D721Med (cell line): ENCODE measurements around the gene CCDC12.

ENCODE experiments used
- DNase-seq: peaks from one replicate; pipeline ENCODE4 v3.0.0; 2011; ENCODE audit warnings: low spot score; ENCODE audit not compliant: insufficient read length
- FAIRE-seq: peaks from 2 replicates; lab custom pipeline; 2011; peaks lifted over from hg19 to GRCh38; lab: Jason Lieb, UNC
- CTCF ChIP-seq: IDR thresholded peaks from 2 replicates; pipeline ENCODE4 v1.5.1; 2012; ENCODE audit warnings: mild to moderate bottlenecking, control low read depth; ENCODE audit not compliant: insufficient read depth; ENCODE audit errors: missing control alignments

Gene CCDC12

GRCh38 chr3:47007482-47008233 lies 31.1 kb upstream of the CCDC12 start:
- FAIRE-seq: no peak
- DNase-seq: no peak

GRCh38 chr3:47007001-47007400 lies 30.5 kb upstream of the CCDC12 start:
- FAIRE-seq (no peak), DNase-seq (no peak)
- TF ChIP-seq CTCF: no peak

More at GRCh38 chr3:47007482-47008233, 31.1 kb upstream of the CCDC12 start:
- no peak for TF ChIP-seq CTCF

GRCh38 chr3:47006145-47006651 lies 29.7 kb upstream of the CCDC12 start:
- no peak for TF ChIP-seq CTCF
- FAIRE-seq (no peak), DNase-seq (no peak)

GRCh38 chr3:47005212-47006144 lies 28.9 kb upstream of the CCDC12 start:
- TF ChIP-seq CTCF: no peak
- no peak for FAIRE-seq

GRCh38 chr3:47004369-47005211 lies 28.0 kb upstream of the CCDC12 start:
- TF ChIP-seq CTCF: no peak
- no peak for FAIRE-seq
- no peak for DNase-seq

More at GRCh38 chr3:47005212-47006144, 28.9 kb upstream of the CCDC12 start:
- DNase-seq: no peak

GRCh38 chr3:47003461-47004368 lies 27.2 kb upstream of the CCDC12 start:
- DNase-seq (no peak), FAIRE-seq (no peak)
- no peak for TF ChIP-seq CTCF
